Ishikawa (cell line): ENCODE results near the gene PORCN.

ENCODE experiments used
- CEBPB ChIP-seq: IDR thresholded peaks from 2 replicates; pipeline ENCODE4 v1.6.1; 2012
- EP300 ChIP-seq: IDR thresholded peaks from 2 replicates; pipeline ENCODE4 v1.6.1; 2012; ENCODE audit warnings: borderline replicate concordance
- MAX ChIP-seq: IDR thresholded peaks from 2 replicates; pipeline ENCODE4 v1.6.1; 2012
- NFIC ChIP-seq: IDR thresholded peaks from 2 replicates; pipeline ENCODE4 v1.6.1; 2012
- RAD21 ChIP-seq: IDR thresholded peaks from 2 replicates; pipeline ENCODE4 v1.6.1; 2012; ENCODE audit warnings: low read depth
- REST ChIP-seq: IDR thresholded peaks from 2 replicates; pipeline ENCODE4 v1.6.1; 2012; ENCODE audit warnings: low read depth, mild to moderate bottlenecking
- TAF1 ChIP-seq: IDR thresholded peaks from 2 replicates; pipeline ENCODE4 v1.6.1; 2012; ENCODE audit warnings: low read depth, mild to moderate bottlenecking
- TCF12 ChIP-seq: IDR thresholded peaks from 2 replicates; pipeline ENCODE4 v1.6.1; 2012; ENCODE audit warnings: low read depth
- YY1 ChIP-seq: IDR thresholded peaks from 2 replicates; pipeline ENCODE4 v1.6.1; 2012; ENCODE audit warnings: low read depth

- no peak for TF ChIP-seq MAX
- no peak for TF ChIP-seq RAD21
- no peak for TF ChIP-seq TAF1
- TF ChIP-seq EP300: no peak
- TF ChIP-seq YY1: no peak
- no peak for TF ChIP-seq REST
- no peak for TF ChIP-seq TCF12
- no peak for TF ChIP-seq NFIC
- no peak for TF ChIP-seq CEBPB
Measured at GRCh38 chrX:48480583-48480982, 28.2 kb upstream of the PORCN start.
